Keratinocyte (primary cell): ENCODE measurements around the gene CACNA2D4.

Experiments used
- CTCF ChIP-seq, 3 experiments: IDR thresholded peaks in 1 of 3; conservative IDR thresholded peaks in 1 of 3; optimal IDR thresholded peaks in 1 of 3; 2 replicates in 2 of 3; 3 replicates in 1 of 3; pipeline versions ENCODE3 to v1.5.1; 2011; ENCODE audit warnings: low read length in 3 of 3, mild to moderate bottlenecking in 3 of 3, moderate library complexity in 2 of 3, control low read depth in 1 of 3, inconsistent platforms in 1 of 3; ENCODE audit not compliant: insufficient read depth in 2 of 3; ENCODE audit errors: extremely low read depth in 1 of 3
- EZH2 ChIP-seq: IDR thresholded peaks from one replicate; pipeline ENCODE4 v1.6.1; 2012; ENCODE audit warnings: inconsistent platforms, mild to moderate bottlenecking, low read length, moderate library complexity

- no peak for TF ChIP-seq EZH2
- TF ChIP-seq CTCF (optimal IDR thresholded peaks at IDR 0.05 in 1 of 3, IDR thresholded peaks at IDR 0.05 in 1 of 3, conservative IDR thresholded peaks at IDR 0.05 in 1 of 3; ENCODE audit: extremely low read depth in 1 of 3, insufficient read depth in 2 of 3, low read length in 3 of 3): no peak
Observed at GRCh38 chr12:1947081-1947480, 28.6 kb upstream of the CACNA2D4 start.
